ENCODE data around the gene LSM5.
A peak's percentile ranks its signal among the peaks of the same experiment; 100 is the strongest.

Gene LSM5

GRCh38 chr7:32496052-32496813 is 6.1 kb upstream of the LSM5 start:
- H3K4me3 ChIP-seq (replicated peaks; ENCODE audit: low read depth, low read length) = peak overlapping the region; percentile 89
- TF ChIP-seq CTCF (IDR thresholded peaks at IDR 0.05; ENCODE audit: low read length, missing control alignments) = no peak
- DNase-seq (ENCODE audit: low read depth) = no peak

- peak; percentile 95 for DNase-seq (ENCODE audit: low read depth)
- no peak for TF ChIP-seq CTCF (IDR thresholded peaks at IDR 0.05; ENCODE audit: low read length, missing control alignments)
- H3K4me3 ChIP-seq (replicated peaks; ENCODE audit: low read depth, low read length) = peak within 1 kb of the TSS; percentile 89
Observed at GRCh38 chr7:32495298-32496051, 5.3 kb upstream of the LSM5 start, which contains the start of gene AVL9. Gene AVL9 (plus strand): TSS chr7:32495489. CDS start chr7:32495710, 221 bp downstream.

- TF ChIP-seq CTCF (IDR thresholded peaks at IDR 0.05; ENCODE audit: low read length, missing control alignments) = no peak
- peak overlapping the region; percentile 72 for H3K4me3 ChIP-seq (replicated peaks; ENCODE audit: low read depth, low read length)
- no peak for DNase-seq (ENCODE audit: low read depth)
Observed at GRCh38 chr7:32494946-32495297, 4.7 kb upstream of the LSM5 start.

GRCh38 chr7:32489788-32490126 is 423 bp downstream of the LSM5 start:
- TF ChIP-seq CTCF (IDR thresholded peaks at IDR 0.05; ENCODE audit: low read length, missing control alignments) = no peak
- DNase-seq (ENCODE audit: low read depth) = no peak
- H3K4me3 ChIP-seq (replicated peaks; ENCODE audit: low read depth, low read length) = peak overlapping the region; percentile 81

GRCh38 chr7:32481921-32482320 is 8.3 kb downstream of the LSM5 start:
- DNase-seq (ENCODE audit: low read depth) = no peak
- TF ChIP-seq CTCF (IDR thresholded peaks at IDR 0.05; ENCODE audit: low read length, missing control alignments) = no peak
- H3K4me3 ChIP-seq (replicated peaks; ENCODE audit: low read depth, low read length) = no peak overlapping the region

- DNase-seq (ENCODE audit: low read depth) = no peak
- no peak for TF ChIP-seq CTCF (IDR thresholded peaks at IDR 0.05; ENCODE audit: low read length, missing control alignments)
- H3K4me3 ChIP-seq (replicated peaks; ENCODE audit: low read depth, low read length) = no peak overlapping the region
Observed at GRCh38 chr7:32481176-32481575, 9.0 kb downstream of the LSM5 start.

Data from fibroblast of pulmonary artery (primary cell).